ENCODE data around the gene TEX54. TPM values are rescaled to one million over a fixed set of nuclear protein-coding genes. Genes with fewer than 3 reads are reported as not detected.

The TEX54 gene
- total and polyA plus RNA-seq, 2 of the 13 experiments (the other 11 are each of a cell fraction or from before 2014, with no cell fraction given): not detected

DNA sequence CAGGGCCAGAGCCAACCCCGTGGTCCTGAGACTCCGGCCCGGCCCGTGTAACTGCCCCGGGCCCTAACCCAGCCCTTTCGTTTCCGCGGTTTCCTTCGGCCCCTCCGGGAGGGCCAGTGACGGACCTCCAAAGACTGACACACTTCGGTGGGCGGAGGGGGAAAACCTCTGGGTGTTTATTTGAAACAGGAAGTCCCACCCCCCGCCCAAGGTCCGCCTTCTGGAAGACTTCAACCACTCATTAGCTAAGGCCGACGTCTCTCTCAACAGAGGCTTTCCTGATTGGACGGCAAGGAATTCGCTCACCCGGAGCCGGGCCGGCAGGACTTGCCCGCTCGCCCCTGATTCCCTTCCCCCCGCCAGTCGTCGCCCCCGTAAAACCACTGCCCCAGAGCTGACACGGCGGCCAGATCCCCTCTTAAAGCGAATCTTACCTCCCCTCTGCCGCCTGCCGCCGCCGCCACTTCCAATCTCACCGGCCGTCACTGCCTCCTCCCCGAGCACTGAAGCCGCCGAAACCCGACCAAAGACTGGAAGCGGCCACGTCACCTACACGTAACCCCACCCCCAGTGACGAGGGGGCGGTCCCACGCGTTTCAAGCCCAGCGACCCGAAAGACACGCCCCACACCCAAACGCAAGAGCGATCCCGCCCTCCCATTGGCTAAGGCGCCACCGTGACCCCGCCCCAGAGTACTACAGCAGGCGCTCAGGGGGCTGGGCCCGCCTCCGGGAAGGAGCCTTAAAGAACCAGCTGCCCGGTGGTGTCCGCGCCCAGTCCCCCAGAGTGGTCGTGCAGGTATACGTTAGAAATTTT, 913 bp downstream of the TEX54 start, which contains the start of gene STX5 (continued):
- TF ChIP-seq NR2F2 (IDR thresholded peaks at IDR 0.05; ENCODE audit: borderline replicate concordance, low read depth) (no peak), CBX1 (IDR thresholded peaks at IDR 0.05; ENCODE audit: low read depth) (no peak), SMARCC2 (IDR thresholded peaks at IDR 0.05) (no peak), ZNF446 (CRISPR knock-in tag; IDR thresholded peaks at IDR 0.05) (no peak), NR1H2 (CRISPR knock-in tag; IDR thresholded peaks at IDR 0.05; ENCODE audit: borderline replicate concordance, low read depth) (no peak), ERF (CRISPR knock-in tag; IDR thresholded peaks at IDR 0.05) (peak; percentile 20; the same call in 1 of the 2 replicates), CBX2 (IDR thresholded peaks at IDR 0.05; ENCODE audit: low read depth, low read length) (no peak), CBX2 (CRISPR knock-in tag; IDR thresholded peaks at IDR 0.05; ENCODE audit: low read depth) (no peak), TBX3 (IDR thresholded peaks at IDR 0.05; ENCODE audit: borderline replicate concordance) (no peak; the same call in 1 of the 2 replicates), ZNF431 (CRISPR knock-in tag; IDR thresholded peaks at IDR 0.05; ENCODE audit: borderline replicate concordance, low read depth) (no peak), ZNF850 (CRISPR knock-in tag; conservative IDR thresholded peaks at IDR 0.05) (0 out of 2 replicates have a peak, but pooled peaks have one; percentile 17), ZNF780A (CRISPR knock-in tag; IDR thresholded peaks at IDR 0.05) (no peak), SRF (IDR thresholded peaks at IDR 0.05; ENCODE audit: low read depth, low read length) (no peak), ZFP36L1 (CRISPR knock-in tag; IDR thresholded peaks at IDR 0.05) (no peak), ZNF225 (CRISPR knock-in tag; IDR thresholded peaks at IDR 0.05) (no peak)
- TF ChIP-seq, protein P1, sequence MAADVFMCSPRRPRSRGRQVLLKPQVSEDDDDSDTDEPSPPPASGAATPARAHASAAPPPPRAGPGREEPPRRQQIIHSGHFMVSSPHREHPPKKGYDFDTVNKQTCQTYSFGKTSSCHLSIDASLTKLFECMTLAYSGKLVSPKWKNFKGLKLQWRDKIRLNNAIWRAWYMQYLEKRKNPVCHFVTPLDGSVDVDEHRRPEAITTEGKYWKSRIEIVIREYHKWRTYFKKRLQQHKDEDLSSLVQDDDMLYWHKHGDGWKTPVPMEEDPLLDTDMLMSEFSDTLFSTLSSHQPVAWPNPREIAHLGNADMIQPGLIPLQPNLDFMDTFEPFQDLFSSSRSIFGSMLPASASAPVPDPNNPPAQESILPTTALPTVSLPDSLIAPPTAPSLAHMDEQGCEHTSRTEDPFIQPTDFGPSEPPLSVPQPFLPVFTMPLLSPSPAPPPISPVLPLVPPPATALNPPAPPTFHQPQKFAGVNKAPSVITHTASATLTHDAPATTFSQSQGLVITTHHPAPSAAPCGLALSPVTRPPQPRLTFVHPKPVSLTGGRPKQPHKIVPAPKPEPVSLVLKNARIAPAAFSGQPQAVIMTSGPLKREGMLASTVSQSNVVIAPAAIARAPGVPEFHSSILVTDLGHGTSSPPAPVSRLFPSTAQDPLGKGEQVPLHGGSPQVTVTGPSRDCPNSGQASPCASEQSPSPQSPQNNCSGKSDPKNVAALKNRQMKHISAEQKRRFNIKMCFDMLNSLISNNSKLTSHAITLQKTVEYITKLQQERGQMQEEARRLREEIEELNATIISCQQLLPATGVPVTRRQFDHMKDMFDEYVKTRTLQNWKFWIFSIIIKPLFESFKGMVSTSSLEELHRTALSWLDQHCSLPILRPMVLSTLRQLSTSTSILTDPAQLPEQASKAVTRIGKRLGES (CRISPR knock-in tag; IDR thresholded peaks at IDR 0.05; ENCODE audit: borderline replicate concordance): no peak
- TF ChIP-seq, protein P2, sequence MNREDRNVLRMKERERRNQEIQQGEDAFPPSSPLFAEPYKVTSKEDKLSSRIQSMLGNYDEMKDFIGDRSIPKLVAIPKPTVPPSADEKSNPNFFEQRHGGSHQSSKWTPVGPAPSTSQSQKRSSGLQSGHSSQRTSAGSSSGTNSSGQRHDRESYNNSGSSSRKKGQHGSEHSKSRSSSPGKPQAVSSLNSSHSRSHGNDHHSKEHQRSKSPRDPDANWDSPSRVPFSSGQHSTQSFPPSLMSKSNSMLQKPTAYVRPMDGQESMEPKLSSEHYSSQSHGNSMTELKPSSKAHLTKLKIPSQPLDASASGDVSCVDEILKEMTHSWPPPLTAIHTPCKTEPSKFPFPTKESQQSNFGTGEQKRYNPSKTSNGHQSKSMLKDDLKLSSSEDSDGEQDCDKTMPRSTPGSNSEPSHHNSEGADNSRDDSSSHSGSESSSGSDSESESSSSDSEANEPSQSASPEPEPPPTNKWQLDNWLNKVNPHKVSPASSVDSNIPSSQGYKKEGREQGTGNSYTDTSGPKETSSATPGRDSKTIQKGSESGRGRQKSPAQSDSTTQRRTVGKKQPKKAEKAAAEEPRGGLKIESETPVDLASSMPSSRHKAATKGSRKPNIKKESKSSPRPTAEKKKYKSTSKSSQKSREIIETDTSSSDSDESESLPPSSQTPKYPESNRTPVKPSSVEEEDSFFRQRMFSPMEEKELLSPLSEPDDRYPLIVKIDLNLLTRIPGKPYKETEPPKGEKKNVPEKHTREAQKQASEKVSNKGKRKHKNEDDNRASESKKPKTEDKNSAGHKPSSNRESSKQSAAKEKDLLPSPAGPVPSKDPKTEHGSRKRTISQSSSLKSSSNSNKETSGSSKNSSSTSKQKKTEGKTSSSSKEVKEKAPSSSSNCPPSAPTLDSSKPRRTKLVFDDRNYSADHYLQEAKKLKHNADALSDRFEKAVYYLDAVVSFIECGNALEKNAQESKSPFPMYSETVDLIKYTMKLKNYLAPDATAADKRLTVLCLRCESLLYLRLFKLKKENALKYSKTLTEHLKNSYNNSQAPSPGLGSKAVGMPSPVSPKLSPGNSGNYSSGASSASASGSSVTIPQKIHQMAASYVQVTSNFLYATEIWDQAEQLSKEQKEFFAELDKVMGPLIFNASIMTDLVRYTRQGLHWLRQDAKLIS (CRISPR knock-in tag; IDR thresholded peaks at IDR 0.05): no peak
- TF ChIP-seq, protein P3, sequence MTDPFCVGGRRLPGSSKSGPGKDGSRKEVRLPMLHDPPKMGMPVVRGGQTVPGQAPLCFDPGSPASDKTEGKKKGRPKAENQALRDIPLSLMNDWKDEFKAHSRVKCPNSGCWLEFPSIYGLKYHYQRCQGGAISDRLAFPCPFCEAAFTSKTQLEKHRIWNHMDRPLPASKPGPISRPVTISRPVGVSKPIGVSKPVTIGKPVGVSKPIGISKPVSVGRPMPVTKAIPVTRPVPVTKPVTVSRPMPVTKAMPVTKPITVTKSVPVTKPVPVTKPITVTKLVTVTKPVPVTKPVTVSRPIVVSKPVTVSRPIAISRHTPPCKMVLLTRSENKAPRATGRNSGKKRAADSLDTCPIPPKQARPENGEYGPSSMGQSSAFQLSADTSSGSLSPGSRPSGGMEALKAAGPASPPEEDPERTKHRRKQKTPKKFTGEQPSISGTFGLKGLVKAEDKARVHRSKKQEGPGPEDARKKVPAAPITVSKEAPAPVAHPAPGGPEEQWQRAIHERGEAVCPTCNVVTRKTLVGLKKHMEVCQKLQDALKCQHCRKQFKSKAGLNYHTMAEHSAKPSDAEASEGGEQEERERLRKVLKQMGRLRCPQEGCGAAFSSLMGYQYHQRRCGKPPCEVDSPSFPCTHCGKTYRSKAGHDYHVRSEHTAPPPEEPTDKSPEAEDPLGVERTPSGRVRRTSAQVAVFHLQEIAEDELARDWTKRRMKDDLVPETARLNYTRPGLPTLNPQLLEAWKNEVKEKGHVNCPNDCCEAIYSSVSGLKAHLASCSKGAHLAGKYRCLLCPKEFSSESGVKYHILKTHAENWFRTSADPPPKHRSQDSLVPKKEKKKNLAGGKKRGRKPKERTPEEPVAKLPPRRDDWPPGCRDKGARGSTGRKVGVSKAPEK (CRISPR knock-in tag; IDR thresholded peaks at IDR 0.05; ENCODE audit: borderline replicate concordance): no peak
